Right ventricle myocardium inferior (tissue), 1 donor: ENCODE data around the gene SLC1A1. TPM values are rescaled to one million over a fixed set of nuclear protein-coding genes. Genes with fewer than 3 reads are reported as not detected.
"Not testable (repeated sequence)": the region's sequence is repeated elsewhere in the genome, so short reads cannot be mapped to it uniquely, and the experiment has no call there.

ENCODE experiments used
- ATAC-seq: fragments of 200-7000 bp; cut with Tn5 transposase; one replicate; pipeline ENCODE4 v1.9.1; 2020; ENCODE audit warnings: mild to moderate bottlenecking, moderate library complexity
- DNase-seq: peaks from one replicate; pipeline ENCODE4 v3.0.0; 2021; ENCODE audit errors: missing footprints
- intact Hi-C: fragments of 100-400 bp; cut with DNase I; formaldehyde crosslinking; loops from one replicate; pipeline ENCODE4 v1.11.0; 2022
- total RNA-seq: library from RNA; stranded (reverse); fragmentation: NEBNext Ultra II Directional; extraction: Animal tissue kit (Norgen Biotek cat#: 25700); gene quantifications from one replicate; pipeline ENCODE4 v1.2.1, GENCODE V29; 2021
- donor health status: DM: no; HTN: yes; CAD: no; lungs with severe emphysema.

The SLC1A1 gene
- total RNA-seq, 1 donor from 2014 or later = 3.2 TPM

- DNase-seq, intact Hi-C loops, ATAC-seq: not testable (repeated sequence)
Observed at GRCh38 chr9:4533881-4534280, 43.6 kb downstream of the SLC1A1 start.

- intact Hi-C loops, ATAC-seq, DNase-seq: not testable (repeated sequence)
Observed at GRCh38 chr9:4536196-4536595, 45.9 kb downstream of the SLC1A1 start.

- intact Hi-C loops = no loop called here
- ATAC-seq = no peak
- DNase-seq = no peak
Observed at GRCh38 chr9:4537581-4537980, 47.3 kb downstream of the SLC1A1 start.

- DNase-seq = no peak
- intact Hi-C loops = no loop called here
- no peak for ATAC-seq
Observed at GRCh38 chr9:4538107-4538506, 47.8 kb downstream of the SLC1A1 start.

- ATAC-seq (no peak), DNase-seq (no peak)
- intact Hi-C loops = no loop called here
Observed at GRCh38 chr9:4538621-4539020, 48.4 kb downstream of the SLC1A1 start.

GRCh38 chr9:4540425-4540824 lies 50.2 kb downstream of the SLC1A1 start:
- ATAC-seq (no peak), DNase-seq (no peak)
- intact Hi-C loops = no loop called here

- ATAC-seq (no peak), DNase-seq (no peak)
- intact Hi-C loops = no loop called here
Observed at GRCh38 chr9:4541281-4541680, 51.0 kb downstream of the SLC1A1 start.

- ATAC-seq (no peak), DNase-seq (no peak)
- intact Hi-C loops = no loop called here
Observed at GRCh38 chr9:4541856-4542255, 51.6 kb downstream of the SLC1A1 start.

GRCh38 chr9:4544714-4545113 lies 54.4 kb downstream of the SLC1A1 start:
- DNase-seq, intact Hi-C loops, ATAC-seq: not testable (repeated sequence)

GRCh38 chr9:4547016-4547415 lies 56.7 kb downstream of the SLC1A1 start:
- intact Hi-C loops = no loop called here
- ATAC-seq = no peak
- no peak for DNase-seq

- DNase-seq = no peak
- intact Hi-C loops = loop anchor here (2.0 kb wide), 1 partner anchor 58 kb away; the partner anchor contains the start of gene SLC1A1
- peak; percentile 10 for ATAC-seq
Observed at GRCh38 chr9:4548811-4549725, 58.8 kb downstream of the SLC1A1 start.

GRCh38 chr9:4549751-4550295 lies 59.6 kb downstream of the SLC1A1 start:
- intact Hi-C loops = loop anchor here (2.0 kb wide), 1 partner anchor 59 kb away; the partner anchor contains the start of gene SLC1A1
- DNase-seq (no peak), ATAC-seq (peak; percentile 34)

GRCh38 chr9:4550777-4551484 lies 60.7 kb downstream of the SLC1A1 start:
- intact Hi-C loops = no loop called here
- DNase-seq = no peak
- ATAC-seq = no peak

GRCh38 chr9:4553951-4554381 lies 63.7 kb downstream of the SLC1A1 start:
- ATAC-seq (no peak), DNase-seq (no peak)
- intact Hi-C loops = no loop called here

- ATAC-seq = no peak
- intact Hi-C loops = no loop called here
- no peak for DNase-seq
Observed at GRCh38 chr9:4555236-4555635, 65.0 kb downstream of the SLC1A1 start.

GRCh38 chr9:4558371-4558998 lies 68.2 kb downstream of the SLC1A1 start:
- DNase-seq (no peak), ATAC-seq (peak; percentile 82)
- intact Hi-C loops = no loop called here

- intact Hi-C loops = no loop called here
- no peak for DNase-seq
- ATAC-seq = no peak
Observed at GRCh38 chr9:4559261-4560182, 69.3 kb downstream of the SLC1A1 start.

- ATAC-seq (no peak), DNase-seq (no peak)
- intact Hi-C loops = no loop called here
Observed at GRCh38 chr9:4563105-4563504, 72.8 kb downstream of the SLC1A1 start.
